Stimulated activated CD8-positive, alpha-beta memory T cell treated with anti-CD3 and anti-CD28 coated beads, Interleukin-4, amount 100 ng/mL, for 1 hour (primary cell): ENCODE results near the gene FCHSD1.
A peak's percentile ranks its signal among the peaks of the same experiment; 100 is the strongest.

Source experiments
- DNase-seq, 2 donors: peaks; one replicate each; pipeline ENCODE4 v3.0.0-alpha.2; 2020; ENCODE audit warnings: low read depth in 2 of 2, low spot score in 1 of 2

Gene FCHSD1

DNA sequence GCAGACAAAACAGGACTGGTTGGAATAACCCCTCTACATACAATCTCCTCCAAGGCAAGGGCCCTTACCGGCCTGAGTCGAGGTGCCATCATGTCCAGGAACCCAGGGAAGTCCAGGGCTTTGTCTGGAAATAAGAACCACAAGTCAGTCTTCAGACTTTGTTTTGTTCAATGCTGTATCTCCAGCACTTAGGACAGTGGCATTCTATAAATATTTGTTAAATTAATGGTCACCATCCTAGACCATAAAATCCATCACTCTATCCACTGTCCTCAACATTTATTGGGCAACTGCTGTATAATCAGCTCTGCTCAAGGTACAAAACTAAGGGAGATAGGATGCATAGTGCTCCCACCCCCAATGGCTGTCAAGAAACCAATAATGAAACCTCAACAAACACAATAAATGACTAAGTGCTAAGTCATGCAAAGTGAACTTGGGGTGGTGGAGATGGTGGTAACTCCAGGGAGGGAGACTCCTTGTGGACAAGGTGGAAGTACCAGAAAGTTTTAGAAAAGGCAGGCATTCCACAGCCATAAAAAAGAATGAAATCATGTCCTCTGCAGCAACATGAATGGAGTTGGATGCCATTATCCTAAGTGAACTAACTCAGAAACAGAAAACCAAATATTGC, 9.5 kb downstream of the FCHSD1 start:
- no peak for DNase-seq

- DNase-seq, result no peak
Observed at GRCh38 chr5:141640698-141641097, 10.5 kb downstream of the FCHSD1 start.

DNA sequence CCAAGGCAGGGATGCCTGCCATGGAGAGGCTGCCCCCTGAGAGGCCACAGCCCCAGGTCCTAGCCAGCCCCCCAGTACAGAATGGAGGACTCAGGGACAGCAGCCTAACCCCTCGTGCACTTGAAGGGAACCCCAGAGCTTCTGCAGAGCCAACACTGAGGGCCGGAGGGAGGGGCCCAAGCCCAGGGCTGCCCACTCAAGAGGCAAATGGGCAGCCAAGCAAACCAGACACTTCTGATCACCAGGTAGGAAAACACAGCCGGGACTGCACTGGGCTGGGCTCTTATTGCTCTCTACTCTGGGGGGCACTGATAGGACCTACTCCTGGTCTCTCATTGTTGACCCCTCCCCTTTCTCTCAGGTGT, 11.2 kb downstream of the FCHSD1 start:
- no peak for DNase-seq

DNA sequence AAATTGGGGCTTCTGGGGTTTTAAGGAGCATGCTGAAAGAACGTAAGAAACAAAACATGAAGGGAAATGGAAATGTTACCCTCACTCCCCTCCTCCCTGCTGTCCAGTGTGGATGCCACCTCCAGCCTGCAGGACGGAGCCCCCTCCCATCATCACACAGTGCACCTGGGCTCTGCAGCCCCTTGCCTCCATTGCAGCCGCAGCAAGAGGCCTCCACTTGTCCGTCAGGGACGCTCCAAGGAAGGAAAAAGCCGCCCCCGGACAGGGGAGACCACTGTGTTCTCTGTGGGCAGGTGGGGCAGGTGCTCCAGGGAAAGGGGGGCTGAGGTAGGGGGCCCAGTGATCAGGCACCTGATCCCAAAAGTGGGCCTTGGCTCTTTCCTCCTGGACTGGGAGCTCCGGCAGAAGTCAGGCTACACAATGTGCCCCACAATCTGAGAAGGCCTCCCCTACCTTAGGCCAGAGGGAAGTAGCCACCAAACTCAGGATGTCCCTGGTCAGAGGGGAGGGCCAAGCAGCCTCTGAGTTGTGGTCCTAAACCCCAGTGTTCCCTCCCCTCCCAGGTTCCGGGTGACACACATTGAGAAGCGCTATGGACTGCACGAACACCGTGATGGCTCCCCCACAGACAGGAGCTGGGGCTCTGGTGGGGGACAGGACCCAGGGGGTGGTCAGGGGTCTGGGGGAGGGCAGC, 11.7 kb downstream of the FCHSD1 start:
- no peak for DNase-seq

DNA sequence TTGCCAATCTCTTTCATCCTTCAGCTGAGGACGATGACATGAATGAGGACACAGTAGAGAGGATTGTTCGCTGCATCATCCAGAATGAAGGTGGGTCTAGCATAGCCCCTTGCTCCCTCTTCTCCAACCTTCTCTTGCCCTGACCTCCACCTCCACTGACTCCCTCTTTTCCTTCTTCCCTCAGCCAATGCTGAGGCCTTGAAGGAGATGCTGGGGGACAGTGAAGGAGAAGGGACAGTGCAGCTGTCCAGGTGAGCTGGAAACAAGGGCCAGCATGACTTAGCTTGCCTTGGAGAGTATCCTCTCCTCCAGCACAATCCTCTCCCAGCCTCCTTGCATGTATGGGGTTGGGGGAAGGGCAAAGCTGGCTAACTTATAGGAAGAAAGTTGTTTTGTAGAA, 12.4 kb downstream of the FCHSD1 start:
- no peak for DNase-seq

- peak in 1 of 2 donors; percentile 21 for DNase-seq
Observed at GRCh38 chr5:141637767-141638419, 13.3 kb downstream of the FCHSD1 start.

DNA sequence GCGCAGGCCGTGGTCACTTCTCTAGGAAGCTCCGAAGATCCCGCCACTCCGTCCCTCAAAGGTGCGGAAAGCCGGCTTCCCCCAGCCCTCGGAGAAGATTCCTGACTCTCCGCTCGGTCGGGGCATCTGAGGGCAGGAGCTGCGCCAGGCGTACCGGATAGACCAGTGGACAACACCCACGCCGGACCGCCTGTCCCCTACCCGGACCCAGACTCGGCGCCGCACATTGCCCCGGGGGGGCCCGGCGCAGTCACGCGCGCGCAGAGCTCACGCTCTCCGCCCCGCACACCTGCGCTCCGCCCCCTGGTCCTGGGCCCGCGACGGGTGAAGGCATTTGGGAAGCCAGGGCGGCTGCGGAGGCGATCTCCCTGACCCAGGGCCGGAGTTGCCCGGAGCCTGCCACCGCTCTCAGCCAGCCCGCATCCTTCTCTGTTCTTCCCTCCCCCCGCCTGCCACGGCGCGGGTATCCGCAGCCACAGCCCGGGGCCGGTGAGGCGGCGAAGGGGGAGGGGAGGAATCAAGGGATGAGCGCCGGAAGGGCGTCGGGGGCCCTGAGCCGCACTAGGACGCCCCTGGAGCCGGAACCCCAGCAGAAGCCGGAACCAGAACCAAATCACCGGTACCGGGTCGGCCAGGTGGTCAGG, 14.0 kb downstream of the FCHSD1 start:
- DNase-seq, result peak in 1 of 2 donors; percentile 14

GRCh38 chr5:141636413-141637122, 14.7 kb downstream of the FCHSD1 start, which contains the start of the genes HDAC3 and RELL2:
HDAC3 (minus strand) TSS chr5:141636849; CDS start chr5:141636790, 59 bp downstream.
RELL2 (plus strand) TSS chr5:141636997; CDS start chr5:141638226, 1,229 bp downstream.
- peak; percentile 90 to 92 for DNase-seq

DNA sequence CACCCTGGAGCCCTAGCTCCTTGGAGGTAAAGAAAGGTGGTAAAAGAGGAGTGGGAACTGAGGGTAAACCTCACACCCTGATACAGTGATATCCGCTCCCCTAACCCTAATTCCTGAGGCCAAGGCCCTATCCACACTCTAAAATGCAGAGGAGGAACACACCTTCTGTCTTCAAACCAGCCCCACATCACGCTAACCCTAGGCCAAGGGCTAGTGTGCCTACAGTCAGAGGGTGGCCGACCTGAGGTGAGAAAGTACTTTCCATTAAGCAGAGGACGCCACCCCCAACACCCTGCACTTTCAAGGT, 15.2 kb downstream of the FCHSD1 start:
- no peak for DNase-seq

GRCh38 chr5:141635646-141636045, 15.6 kb downstream of the FCHSD1 start:
- DNase-seq, result no peak

- no peak for DNase-seq
Observed at GRCh38 chr5:141634720-141635119, 16.5 kb downstream of the FCHSD1 start.

- no peak for DNase-seq
Observed at GRCh38 chr5:141633871-141634561, 17.2 kb downstream of the FCHSD1 start.

GRCh38 chr5:141632650-141633049, 18.6 kb downstream of the FCHSD1 start:
- no peak for DNase-seq

DNA sequence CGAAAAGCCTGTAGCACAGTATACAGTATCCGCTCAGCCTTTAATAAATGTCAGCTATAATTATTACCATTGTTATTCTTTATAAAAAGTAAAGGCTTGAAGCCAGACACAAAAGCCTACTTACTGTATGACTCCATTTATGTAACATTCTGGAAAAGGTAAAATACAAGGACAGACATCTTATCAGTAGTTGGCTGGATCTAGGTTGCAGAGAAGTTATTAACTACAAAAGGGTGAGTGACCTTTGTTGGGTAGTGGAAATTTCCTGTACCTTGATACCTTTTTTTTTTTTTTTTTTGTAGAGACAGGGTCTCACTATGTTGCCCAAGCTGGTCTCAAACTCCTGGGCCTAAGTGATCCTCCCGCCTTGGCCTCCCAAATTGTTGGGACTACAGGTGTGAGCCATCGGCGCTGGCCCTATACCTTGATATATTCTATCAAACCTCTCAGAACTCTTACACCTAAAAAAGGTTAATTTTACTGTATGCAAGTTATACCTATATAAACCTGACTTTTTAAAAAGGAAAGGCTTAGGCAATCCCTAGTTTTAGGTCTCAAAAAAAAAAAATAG, 20.6 kb downstream of the FCHSD1 start:
- no peak for DNase-seq

- no peak for DNase-seq
Observed at GRCh38 chr5:141628175-141628788, 22.9 kb downstream of the FCHSD1 start.

DNA sequence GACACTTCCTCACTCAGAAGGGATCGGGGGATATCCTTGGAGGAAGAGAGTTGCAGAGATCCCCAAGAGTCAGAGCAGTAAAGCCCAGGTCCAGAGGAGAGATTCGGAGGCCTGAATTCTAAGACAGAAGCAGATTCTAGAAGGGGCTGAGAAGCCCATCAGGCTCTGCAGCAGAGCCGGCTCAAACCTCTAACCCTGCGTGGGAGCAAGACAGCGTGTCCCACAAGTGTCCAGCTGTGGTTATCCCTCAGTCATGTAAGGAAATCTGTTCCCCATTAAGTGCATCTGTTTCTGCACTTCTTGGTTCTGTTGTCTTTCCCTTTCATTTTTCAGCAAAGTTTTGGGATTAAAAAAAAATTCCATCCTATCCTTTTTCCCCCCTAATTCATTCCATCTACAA, 27.6 kb downstream of the FCHSD1 start:
- no peak for DNase-seq

DNA sequence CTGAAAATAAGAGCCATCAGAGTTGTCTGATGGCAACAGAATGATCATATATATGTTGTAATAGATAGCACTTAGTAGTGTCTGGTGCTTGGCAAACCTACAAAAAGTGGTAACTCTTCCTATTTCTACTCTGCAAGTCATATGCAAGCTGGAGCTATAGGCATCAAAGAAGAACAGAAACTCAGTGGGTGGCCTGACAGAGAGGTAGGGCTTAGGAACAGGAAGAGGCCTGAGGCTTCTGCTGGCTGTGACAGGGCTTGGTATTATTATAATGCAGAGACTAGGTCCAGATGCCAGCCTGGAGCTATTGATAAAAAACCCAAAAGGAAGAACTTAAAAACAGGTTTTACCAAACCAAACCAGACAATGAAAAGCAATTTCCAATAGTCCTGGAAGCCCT, 28.0 kb downstream of the FCHSD1 start:
- no peak for DNase-seq

GRCh38 chr5:141618804-141619554, 32.2 kb downstream of the FCHSD1 start, which contains the start of gene DIAPH1:
DIAPH1 (minus strand) TSS chr5:141619000; CDS start chr5:141618914, 86 bp downstream.
- peak; percentile 96 to 97 for DNase-seq
